ENCODE data around the gene KLRF1.

GRCh38 chr12:9796971-9797370, 30.3 kb upstream of the KLRF1 start:
- no peak for TF ChIP-seq MAX (IDR thresholded peaks at IDR 0.05; ENCODE audit: low read depth, low read length)
- no peak for TF ChIP-seq CTCF (IDR thresholded peaks at IDR 0.05; ENCODE audit: low read depth, low read length)
- no peak for TF ChIP-seq POLR2A (IDR thresholded peaks at IDR 0.05; ENCODE audit: extremely low read depth, insufficient read length)
